Upper lobe of left lung (tissue), 4 donors: ENCODE data around the gene GRK5.

Source experiments
- CTCF ChIP-seq, 6 experiments: fragments of 450-650 bp in 4 of 6; fragments of 200-600 bp in 2 of 6; sonication (generic) in 2 of 6; IDR thresholded peaks; one replicate each; pipeline ENCODE4 v1.5.1; 2016 to 2019; ENCODE audit warnings: antibody characterized with exemption in 6 of 6
- POLR2A ChIP-seq, 4 donors: fragments of 450-650 bp; IDR thresholded peaks; one replicate each; pipeline ENCODE4 v1.5.1; 2016 to 2017; ENCODE audit warnings: antibody characterized with exemption in 4 of 4, mild to moderate bottlenecking in 2 of 4

DNA sequence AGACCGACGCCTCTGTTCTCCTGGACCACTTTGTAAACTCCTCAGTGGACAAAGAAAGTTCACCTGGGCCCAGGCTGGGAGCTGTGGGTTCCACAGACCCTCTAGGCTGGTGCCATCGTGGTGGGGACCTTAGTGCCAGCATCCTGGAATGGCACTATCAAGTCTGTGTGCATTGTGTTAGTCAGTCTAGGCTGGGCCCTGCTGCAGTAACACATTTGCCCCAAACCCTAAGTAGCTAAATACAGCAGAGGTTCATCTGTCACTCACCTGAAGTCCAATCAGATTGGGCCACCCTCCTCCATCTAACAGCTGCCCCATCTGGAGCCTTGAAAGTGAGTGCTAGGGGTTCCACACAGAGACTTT is 224.4 kb downstream of the GRK5 start:
- TF ChIP-seq CTCF (IDR thresholded peaks at IDR 0.05) (no peak), POLR2A (IDR thresholded peaks at IDR 0.05) (no peak)
